ENCODE measurements around the gene MAPK9. TPM values are rescaled to one million over a fixed set of nuclear protein-coding genes. Genes with fewer than 3 reads are reported as not detected.

The MAPK9 gene
- total RNA-seq, 1 donor from 2014 or later: 40.5 TPM

GRCh38 chr5:180205916-180206315 lies 86.0 kb downstream of the MAPK9 start:
- DNase-seq (ENCODE audit: low spot score): no peak

GRCh38 chr5:180204276-180204819 lies 87.5 kb downstream of the MAPK9 start:
- DNase-seq (ENCODE audit: low spot score): no peak

GRCh38 chr5:180202939-180203573 lies 88.8 kb downstream of the MAPK9 start:
- no peak for DNase-seq (ENCODE audit: low spot score)

- DNase-seq (ENCODE audit: low spot score): no peak
Observed at GRCh38 chr5:180201051-180201987, 90.6 kb downstream of the MAPK9 start.

GRCh38 chr5:180199390-180199789 lies 92.5 kb downstream of the MAPK9 start:
- no peak for DNase-seq (ENCODE audit: low spot score)

- DNase-seq (ENCODE audit: low spot score): no peak
Observed at GRCh38 chr5:180198208-180198607, 93.7 kb downstream of the MAPK9 start.

- no peak for DNase-seq (ENCODE audit: low spot score)
Observed at GRCh38 chr5:180197016-180197702, 94.7 kb downstream of the MAPK9 start.

GRCh38 chr5:180194410-180195345 lies 97.2 kb downstream of the MAPK9 start:
- no peak for DNase-seq (ENCODE audit: low spot score)

GRCh38 chr5:180193749-180194375 lies 98.0 kb downstream of the MAPK9 start:
- no peak for DNase-seq (ENCODE audit: low spot score)

GRCh38 chr5:180191716-180192115 lies 100.2 kb downstream of the MAPK9 start:
- no peak for DNase-seq (ENCODE audit: low spot score)

- DNase-seq (ENCODE audit: low spot score): no peak
Observed at GRCh38 chr5:180187767-180188166, 104.1 kb downstream of the MAPK9 start.

Other genes starting within 250 kb of the MAPK9 start
- 54.8 TPM for gene RNF130, start 220.3 kb downstream of the MAPK9 start, total RNA-seq
- gene RASGEF1C, start 82.9 kb downstream of the MAPK9 start, total RNA-seq: not detected
- 20.0 TPM for gene GFPT2, start 61.3 kb upstream of the MAPK9 start, total RNA-seq
- gene CNOT6, start 202.3 kb upstream of the MAPK9 start, total RNA-seq: 29.6 TPM